D721Med (cell line): ENCODE data around the gene NOP56.

Source experiments
- DNase-seq: peaks from one replicate; pipeline ENCODE4 v3.0.0; 2011; ENCODE audit warnings: low spot score; ENCODE audit not compliant: insufficient read length
- FAIRE-seq: peaks from 2 replicates; lab custom pipeline; 2011; peaks lifted over from hg19 to GRCh38; lab: Jason Lieb, UNC
- CTCF ChIP-seq: IDR thresholded peaks from 2 replicates; pipeline ENCODE4 v1.5.1; 2012; ENCODE audit warnings: mild to moderate bottlenecking, control low read depth; ENCODE audit not compliant: insufficient read depth; ENCODE audit errors: missing control alignments

NOP56 gene

DNA sequence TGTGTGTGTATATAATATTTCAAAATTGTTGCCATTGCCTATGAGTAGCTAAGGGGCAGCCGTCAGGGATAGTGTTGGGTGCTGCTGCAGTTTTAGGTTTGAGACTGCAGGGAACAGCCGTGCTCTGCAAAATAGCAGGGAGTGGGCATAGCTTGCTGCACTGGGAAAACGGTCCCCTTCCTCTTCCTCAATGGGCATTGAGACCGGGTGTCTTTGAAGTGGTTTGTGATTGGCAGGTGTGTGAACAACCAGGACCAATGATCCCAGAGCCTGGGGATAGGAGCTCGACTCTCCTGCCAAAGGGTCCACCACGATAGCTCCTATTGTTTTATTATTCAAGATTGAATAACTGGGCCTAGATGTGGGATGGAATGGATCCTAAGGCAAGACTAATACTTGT lies 35.1 kb downstream of the NOP56 start:
- FAIRE-seq = no peak
- TF ChIP-seq CTCF = no peak

DNA sequence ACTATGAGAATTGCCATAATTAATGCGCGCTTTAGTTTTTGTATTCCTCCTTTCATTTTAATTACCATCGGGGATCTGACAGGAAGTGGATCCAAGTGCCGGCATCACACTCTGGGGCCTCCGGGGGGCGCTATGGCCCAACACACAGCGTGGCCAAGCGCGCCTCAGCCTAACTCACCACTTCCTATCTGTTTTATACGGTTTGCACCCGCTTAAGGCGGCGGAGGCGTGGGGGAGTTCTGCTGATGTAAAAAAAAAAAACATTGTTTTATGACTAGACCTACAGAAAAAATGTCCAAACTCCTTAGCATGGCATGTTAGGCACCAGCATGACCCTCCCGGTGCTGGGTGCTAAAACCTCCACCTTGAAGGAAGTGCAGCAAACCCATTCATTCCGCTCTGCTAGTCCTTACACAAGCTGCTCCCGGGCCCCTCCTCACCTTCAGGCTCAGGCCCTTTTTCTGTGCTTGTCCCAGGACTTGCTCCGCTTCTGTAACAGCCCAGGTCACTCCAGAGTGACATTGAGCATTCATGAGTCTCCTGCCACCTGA lies 35.7 kb downstream of the NOP56 start:
- peak; percentile 86 for TF ChIP-seq CTCF
- FAIRE-seq (no peak), DNase-seq (peak; percentile 47)

More for the DNA sequence above, 35.1 kb downstream of the NOP56 start:
- DNase-seq = no peak

DNA sequence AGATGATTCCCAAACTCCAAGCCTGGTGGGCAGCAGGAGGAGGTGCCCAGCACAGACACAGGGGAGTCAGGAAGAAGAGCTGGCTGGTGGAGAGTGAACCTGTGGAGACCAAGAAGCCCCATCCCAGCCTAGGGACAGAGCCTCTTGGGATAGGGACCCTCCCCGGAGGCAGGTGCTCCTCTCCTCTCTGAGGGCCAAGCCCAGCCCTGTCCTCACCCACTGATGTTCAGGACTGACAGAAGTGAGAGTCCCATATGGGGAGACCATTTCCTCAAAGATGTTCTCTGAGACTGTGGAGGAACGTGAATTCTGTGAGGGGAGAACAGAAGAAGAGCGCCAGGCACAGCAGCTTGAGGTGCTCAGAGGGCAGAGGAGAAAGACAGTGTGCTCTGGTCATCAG lies 37.8 kb downstream of the NOP56 start:
- no peak for FAIRE-seq
- TF ChIP-seq CTCF = no peak
- DNase-seq = no peak

GRCh38 chr20:2690718-2691117 lies 38.3 kb downstream of the NOP56 start:
- FAIRE-seq (no peak), DNase-seq (no peak)
- no peak for TF ChIP-seq CTCF

DNA sequence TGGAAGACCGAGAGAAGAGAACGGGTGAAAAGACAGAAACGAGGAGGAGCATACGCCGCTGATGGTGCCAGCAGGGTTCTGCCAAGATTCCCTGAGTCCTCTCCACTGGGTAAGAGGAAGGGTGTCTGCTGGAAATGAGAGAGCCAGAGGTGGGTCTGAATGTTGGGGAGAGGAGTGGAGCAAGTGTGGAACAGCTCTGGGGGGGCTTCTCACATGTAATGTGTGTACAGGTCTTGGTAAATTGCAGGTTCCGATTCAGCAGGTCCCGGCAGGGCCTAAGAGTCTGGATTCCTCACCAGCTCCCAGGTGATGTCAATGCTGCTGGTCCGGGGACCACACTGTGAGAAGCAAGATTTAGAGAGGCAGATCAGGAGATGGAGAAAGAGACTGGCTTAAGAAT lies 38.7 kb downstream of the NOP56 start:
- TF ChIP-seq CTCF = no peak
- FAIRE-seq (no peak), DNase-seq (no peak)

GRCh38 chr20:2691663-2692035 lies 39.2 kb downstream of the NOP56 start:
- no peak for TF ChIP-seq CTCF
- DNase-seq = no peak
- no peak for FAIRE-seq

GRCh38 chr20:2692036-2692885 lies 39.8 kb downstream of the NOP56 start, which contains the start of gene EBF4:
Gene EBF4, plus strand, starts transcription at chr20:2692780. Its CDS starts 866 bp downstream, at chr20:2693646.
- no peak for TF ChIP-seq CTCF
- no peak for FAIRE-seq
- DNase-seq = peak; percentile 58
